Panc1 (cell line): ENCODE results near the gene TRAPPC12. TPM values are rescaled to one million over a fixed set of nuclear protein-coding genes. Genes with fewer than 3 reads are reported as not detected.

ENCODE experiments used
- ATAC-seq: fragments of 200-7000 bp; cut with Tn5 transposase; 2 replicates; pipeline ENCODE4 v1.9.1; 2020; ENCODE audit warnings: mild to moderate bottlenecking, moderate library complexity
- BruUV-seq: library from RNA; stranded (reverse); fragments of 400-500 nt; replicated peaks from 2 replicates; lab custom pipeline; 2021; lab: Mats Ljungman, UMichigan
- CTCF ChIA-PET: fragments of 300-600 bp; sonication (Branson Sonifier 250); formaldehyde crosslinking; loops from one replicate; lab custom pipeline; 2022; ENCODE audit warnings: antibody characterized with exemption; lab: Charles Lee
- POLR2A ChIA-PET: fragments of 300-600 bp; sonication (Branson Sonifier 250); formaldehyde crosslinking; loops from one replicate; lab custom pipeline; 2022; ENCODE audit warnings: antibody characterized with exemption; lab: Charles Lee
- DNase-seq: peaks from one replicate; pipeline ENCODE4 v3.0.0-alpha.2; 2010; ENCODE audit warnings: low read depth, low spot score
- H3K27ac ChIP-seq: 2 replicates; pipeline ENCODE4 v1.5.1; 2011; ENCODE audit warnings: mild to moderate bottlenecking, low read length, inconsistent platforms
- H3K27me3 ChIP-seq: fragments of 200-500 bp; sonication (Bioruptor generic); 2 replicates; pipeline ENCODE4 v1.6.0; 2014; ENCODE audit warnings: low read length, inconsistent platforms; ENCODE audit not compliant: control insufficient read depth, insufficient read depth
- H3K36me3 ChIP-seq: fragments of 200-500 bp; sonication (Bioruptor generic); 2 replicates; pipeline ENCODE4 v1.5.1; 2014; ENCODE audit warnings: inconsistent platforms, mild to moderate bottlenecking, low read length, moderate library complexity; ENCODE audit not compliant: control insufficient read depth, insufficient read depth
- H3K4me1 ChIP-seq: 2 replicates; pipeline ENCODE4 v1.5.1; 2011; ENCODE audit warnings: inconsistent platforms, mild to moderate bottlenecking, low read length, moderate library complexity; ENCODE audit not compliant: control insufficient read depth, insufficient read depth
- H3K4me3 ChIP-seq, 2 experiments: 2 replicates each; pipeline ENCODE4 v1.5.1; 2011 to 2012; ENCODE audit warnings: low read depth in 2 of 2, low read length in 2 of 2, mild to moderate bottlenecking in 2 of 2, inconsistent platforms in 1 of 2, moderate library complexity in 1 of 2
- H3K9me3 ChIP-seq: fragments of 200-500 bp; sonication (Bioruptor generic); 2 replicates; pipeline ENCODE4 v1.5.1; 2014; ENCODE audit warnings: low read depth, mild to moderate bottlenecking, inconsistent platforms, low read length, moderate library complexity; ENCODE audit not compliant: control insufficient read depth, insufficient read depth
- POLR2AphosphoS5 ChIP-seq: IDR thresholded peaks from 2 replicates; pipeline ENCODE4 v1.6.1; 2012; ENCODE audit warnings: mild to moderate bottlenecking, low read depth, low read length, moderate library complexity
- SIN3A ChIP-seq: IDR thresholded peaks from 2 replicates; pipeline ENCODE4 v1.6.1; 2012; ENCODE audit warnings: low read depth, mild to moderate bottlenecking, low read length, moderate library complexity, borderline replicate concordance; ENCODE audit not compliant: insufficient read depth
- TCF7L2 ChIP-seq: IDR thresholded peaks from 2 replicates; pipeline ENCODE4 v1.6.1; 2011; ENCODE audit warnings: mild to moderate bottlenecking, low read depth, low read length, inconsistent platforms
- in situ Hi-C: cut with HindIII; loops from 2 replicates; pipeline ENCODE4 v1.10.0; 2016; ENCODE audit warnings: low sequenced_read_pairs, low pct_unique_long_range_greater_than_20kb
- intact Hi-C: fragments of 100-400 bp; cut with micrococcal nuclease; formaldehyde crosslinking; loops from one replicate; pipeline ENCODE4 v1.10.0; 2022; ENCODE audit not compliant: unreplicated experiment
- total RNA-seq: library from RNA; stranded (reverse); gene quantifications from one replicate; pipeline ENCODE4 v1.2.1, GENCODE V29; 2021; ENCODE audit not compliant: unreplicated experiment
- TF ChIP-seq, protein P1 (sequence below), 2 experiments: IDR thresholded peaks; 2 replicates each; pipeline ENCODE4 v1.6.1; 2011 to 2012; ENCODE audit warnings: low read depth in 2 of 2, control low read depth in 1 of 2, low read length in 1 of 2, mild to moderate bottlenecking in 1 of 2, moderate library complexity in 1 of 2; ENCODE audit not compliant: insufficient read depth in 1 of 2
- TF ChIP-seq, protein P2 (sequence below): fragments of 450-650 bp; IDR thresholded peaks from 2 replicates; pipeline ENCODE4 v1.5.1; 2017; ENCODE audit warnings: mild to moderate bottlenecking

The TRAPPC12 gene
- total RNA-seq, 1 experiment from 2014 or later = 78.7 TPM

DNA sequence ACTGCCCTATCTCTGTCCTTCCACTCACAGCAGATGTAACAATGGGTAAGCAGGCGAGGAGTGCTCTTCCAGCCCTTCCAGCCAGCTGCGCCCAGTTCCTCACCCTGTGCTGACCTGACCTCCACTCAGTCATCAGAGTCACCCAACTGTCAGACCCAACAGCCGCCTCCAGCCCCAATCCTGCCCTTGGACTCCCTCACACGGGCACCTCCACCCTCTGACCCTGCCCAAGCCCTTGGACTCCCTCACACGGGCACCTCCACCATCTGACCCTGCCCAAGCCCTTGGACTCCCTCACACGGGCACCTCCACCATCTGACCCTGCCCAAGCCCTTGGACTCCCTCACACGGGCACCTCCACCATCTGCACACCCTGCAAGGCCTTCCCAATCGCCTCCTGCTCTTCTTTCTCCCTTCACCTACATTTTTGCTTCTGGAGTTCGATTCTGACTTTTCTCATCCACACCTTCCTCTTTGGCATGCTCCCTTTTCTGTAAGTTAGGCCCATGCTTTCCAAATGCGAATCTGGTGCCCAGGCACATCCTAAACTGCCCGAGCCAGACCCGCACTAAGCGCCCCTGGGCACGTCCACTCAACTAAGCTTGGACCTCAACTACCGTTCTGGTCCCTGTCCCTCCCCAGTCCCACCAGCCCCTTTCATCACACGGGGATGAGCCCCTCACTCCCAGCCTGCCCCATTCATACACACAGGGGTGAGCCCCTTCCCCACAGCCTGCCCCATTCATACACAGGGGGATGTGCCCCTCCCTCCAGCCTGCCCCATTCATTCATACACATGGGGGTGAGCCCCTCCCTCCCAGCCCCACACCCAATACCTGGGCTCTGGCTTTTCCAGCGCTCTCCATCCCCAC, 17.7 kb upstream of the TRAPPC12 start:
- Histone ChIP-seq H3K4me1 (no peaks in the 10 kb centered on the region), H3K36me3 (no peaks in the 10 kb centered on the region), H3K4me3 (no peak overlapping the region), H3K27me3 (no peaks in the 10 kb centered on the region), H3K9me3 (no peaks in the 10 kb centered on the region), H3K27ac (no peak overlapping the region)
- TF ChIP-seq, protein P1, sequence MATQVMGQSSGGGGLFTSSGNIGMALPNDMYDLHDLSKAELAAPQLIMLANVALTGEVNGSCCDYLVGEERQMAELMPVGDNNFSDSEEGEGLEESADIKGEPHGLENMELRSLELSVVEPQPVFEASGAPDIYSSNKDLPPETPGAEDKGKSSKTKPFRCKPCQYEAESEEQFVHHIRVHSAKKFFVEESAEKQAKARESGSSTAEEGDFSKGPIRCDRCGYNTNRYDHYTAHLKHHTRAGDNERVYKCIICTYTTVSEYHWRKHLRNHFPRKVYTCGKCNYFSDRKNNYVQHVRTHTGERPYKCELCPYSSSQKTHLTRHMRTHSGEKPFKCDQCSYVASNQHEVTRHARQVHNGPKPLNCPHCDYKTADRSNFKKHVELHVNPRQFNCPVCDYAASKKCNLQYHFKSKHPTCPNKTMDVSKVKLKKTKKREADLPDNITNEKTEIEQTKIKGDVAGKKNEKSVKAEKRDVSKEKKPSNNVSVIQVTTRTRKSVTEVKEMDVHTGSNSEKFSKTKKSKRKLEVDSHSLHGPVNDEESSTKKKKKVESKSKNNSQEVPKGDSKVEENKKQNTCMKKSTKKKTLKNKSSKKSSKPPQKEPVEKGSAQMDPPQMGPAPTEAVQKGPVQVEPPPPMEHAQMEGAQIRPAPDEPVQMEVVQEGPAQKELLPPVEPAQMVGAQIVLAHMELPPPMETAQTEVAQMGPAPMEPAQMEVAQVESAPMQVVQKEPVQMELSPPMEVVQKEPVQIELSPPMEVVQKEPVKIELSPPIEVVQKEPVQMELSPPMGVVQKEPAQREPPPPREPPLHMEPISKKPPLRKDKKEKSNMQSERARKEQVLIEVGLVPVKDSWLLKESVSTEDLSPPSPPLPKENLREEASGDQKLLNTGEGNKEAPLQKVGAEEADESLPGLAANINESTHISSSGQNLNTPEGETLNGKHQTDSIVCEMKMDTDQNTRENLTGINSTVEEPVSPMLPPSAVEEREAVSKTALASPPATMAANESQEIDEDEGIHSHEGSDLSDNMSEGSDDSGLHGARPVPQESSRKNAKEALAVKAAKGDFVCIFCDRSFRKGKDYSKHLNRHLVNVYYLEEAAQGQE (IDR thresholded peaks at IDR 0.05; ENCODE audit: insufficient read depth in 1 of 2, low read depth in 2 of 2, low read length in 1 of 2) = no peak
- TF ChIP-seq TCF7L2 (no peak), POLR2AphosphoS5 (no peak), SIN3A (no peak)
- TF ChIP-seq, protein P2, sequence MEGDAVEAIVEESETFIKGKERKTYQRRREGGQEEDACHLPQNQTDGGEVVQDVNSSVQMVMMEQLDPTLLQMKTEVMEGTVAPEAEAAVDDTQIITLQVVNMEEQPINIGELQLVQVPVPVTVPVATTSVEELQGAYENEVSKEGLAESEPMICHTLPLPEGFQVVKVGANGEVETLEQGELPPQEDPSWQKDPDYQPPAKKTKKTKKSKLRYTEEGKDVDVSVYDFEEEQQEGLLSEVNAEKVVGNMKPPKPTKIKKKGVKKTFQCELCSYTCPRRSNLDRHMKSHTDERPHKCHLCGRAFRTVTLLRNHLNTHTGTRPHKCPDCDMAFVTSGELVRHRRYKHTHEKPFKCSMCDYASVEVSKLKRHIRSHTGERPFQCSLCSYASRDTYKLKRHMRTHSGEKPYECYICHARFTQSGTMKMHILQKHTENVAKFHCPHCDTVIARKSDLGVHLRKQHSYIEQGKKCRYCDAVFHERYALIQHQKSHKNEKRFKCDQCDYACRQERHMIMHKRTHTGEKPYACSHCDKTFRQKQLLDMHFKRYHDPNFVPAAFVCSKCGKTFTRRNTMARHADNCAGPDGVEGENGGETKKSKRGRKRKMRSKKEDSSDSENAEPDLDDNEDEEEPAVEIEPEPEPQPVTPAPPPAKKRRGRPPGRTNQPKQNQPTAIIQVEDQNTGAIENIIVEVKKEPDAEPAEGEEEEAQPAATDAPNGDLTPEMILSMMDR = no peak
- intact Hi-C loops = no loop called here
- ATAC-seq (no peak), DNase-seq (no peak)
- ChIA-PET POLR2A (no interaction called here), CTCF (interaction anchor here (0.7 kb wide), 1 partner anchor 452 kb away, joined by 4 read pairs; no protein-coding TSS in a partner anchor)
- in situ Hi-C loops = no loop called here
- BruUV-seq = no TSS peak

DNA sequence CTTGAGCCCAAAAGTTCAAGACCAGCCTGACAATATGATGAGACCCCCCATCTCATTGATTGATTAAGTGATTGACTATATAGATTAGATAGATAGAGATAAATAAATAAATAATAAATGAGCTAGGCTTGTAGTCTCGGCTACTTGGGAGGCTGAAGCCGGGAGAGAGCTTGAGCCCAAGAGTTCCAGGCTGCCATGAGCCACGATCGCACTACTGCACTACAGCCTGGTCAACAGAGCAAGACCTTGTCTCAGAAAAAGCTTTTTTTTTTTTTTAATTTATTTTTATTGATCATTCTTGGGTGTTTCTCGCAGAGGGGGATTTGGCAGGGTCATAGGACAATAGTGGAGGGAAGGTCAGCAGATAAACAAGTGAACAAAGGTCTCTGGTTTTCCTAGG, 14.3 kb upstream of the TRAPPC12 start:
- no peak for ATAC-seq
- BruUV-seq = no TSS peak
- ChIA-PET POLR2A (interaction anchor here (0.6 kb wide), 2 partner anchors 86 to 155 kb away, joined by 3 read pairs; no protein-coding TSS in a partner anchor), CTCF (no interaction called here)
- H3K27ac ChIP-seq = no peak overlapping the region
- DNase-seq = no peak
- H3K9me3 ChIP-seq = no peaks in the 10 kb centered on the region
- in situ Hi-C loops = no loop called here
- TF ChIP-seq, protein P2 = no peak
- TF ChIP-seq TCF7L2 (no peak), POLR2AphosphoS5 (no peak), SIN3A (no peak)
- TF ChIP-seq, protein P1 (IDR thresholded peaks at IDR 0.05; ENCODE audit: insufficient read depth in 1 of 2, low read depth in 2 of 2, low read length in 1 of 2) = no peak
- H3K36me3 ChIP-seq = no peaks in the 10 kb centered on the region
- H3K4me1 ChIP-seq = no peaks in the 10 kb centered on the region
- H3K27me3 ChIP-seq = no peaks in the 10 kb centered on the region
- H3K4me3 ChIP-seq = no peak overlapping the region
- intact Hi-C loops = no loop called here
